Activated CD4-positive, alpha-beta T cell treated with anti-CD3 and anti-CD28 coated beads for 24 hours (primary cell): Measurements from ENCODE around the gene DCT.
"Not testable (repeated sequence)": the region's sequence is repeated elsewhere in the genome, so short reads cannot be mapped to it uniquely, and the experiment has no call there.

Experiments
- DNase-seq, 2 donors: peaks; one replicate each; pipeline ENCODE4 v3.0.0-alpha.2; 2020; ENCODE audit warnings: low read depth in 2 of 2

DCT gene

DNA sequence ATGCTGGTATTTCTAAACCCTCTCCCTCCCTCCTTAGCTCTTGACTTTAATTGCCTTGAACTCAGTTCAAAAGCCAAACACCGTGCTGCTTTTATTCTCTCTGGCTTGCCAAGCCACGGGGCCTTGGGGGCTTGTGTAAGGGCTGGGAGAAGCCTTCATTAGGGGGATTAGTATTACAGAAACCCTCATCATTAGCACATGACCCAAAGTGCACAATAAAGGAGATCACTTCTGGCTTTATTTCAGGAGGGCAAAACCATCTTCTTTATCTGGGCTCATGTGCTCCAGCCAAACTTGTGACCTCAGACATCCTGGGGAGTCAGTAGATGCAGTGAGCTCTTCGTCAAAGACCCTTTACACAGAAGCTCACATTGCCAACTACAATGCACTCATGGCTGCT lies at the start of gene DCT:
DCT (minus strand) TSS at position 67 of the 400 bp plus-strand sequence. CDS start 427 bp downstream, outside the sequence.
- no peak for DNase-seq

DNA sequence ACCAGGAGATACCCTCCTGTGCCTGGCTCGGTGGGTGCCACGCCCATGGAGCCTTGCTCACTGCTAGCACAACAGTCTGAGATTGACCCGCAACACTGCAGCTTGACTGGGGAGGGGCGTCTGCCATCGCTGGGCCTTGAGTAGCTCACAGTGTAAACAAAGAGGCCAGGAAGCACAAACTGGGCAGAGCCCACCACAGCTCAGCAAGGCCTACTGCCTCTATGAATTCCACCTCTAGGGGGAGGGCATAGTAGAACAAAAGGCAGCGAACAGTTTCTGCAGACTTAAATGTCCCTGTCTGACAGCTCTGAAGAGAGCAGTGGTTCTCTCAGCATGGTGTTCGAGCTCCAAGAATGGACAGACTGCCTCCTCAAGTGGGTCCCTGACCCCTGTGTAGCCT lies 47.5 kb upstream of the DCT start:
- DNase-seq: not testable (repeated sequence)

GRCh38 chr13:94525781-94526180 lies 46.3 kb upstream of the DCT start:
- no peak for DNase-seq

DNA sequence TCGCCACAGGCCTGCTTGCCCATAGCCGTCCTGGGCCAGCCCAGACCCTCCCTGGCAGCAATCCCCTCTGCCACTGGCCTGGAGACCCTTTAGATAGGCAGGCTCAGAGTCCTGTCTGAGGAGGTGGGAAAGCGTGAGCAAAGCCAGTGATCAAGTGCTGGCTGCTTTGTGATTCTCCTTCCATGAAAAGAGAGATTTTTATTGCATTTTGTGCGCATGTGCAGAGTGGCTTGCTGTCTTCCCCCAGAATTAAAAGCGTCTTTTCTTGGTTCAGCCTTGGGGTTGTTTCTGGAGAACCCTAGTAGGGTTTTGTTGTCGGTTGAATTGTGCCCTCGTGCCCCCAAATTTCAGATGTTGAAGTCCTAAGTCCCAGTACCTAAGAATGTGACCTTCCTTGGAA lies 44.9 kb upstream of the DCT start:
- no peak for DNase-seq

GRCh38 chr13:94520001-94520400 lies 40.5 kb upstream of the DCT start:
- DNase-seq: no peak

GRCh38 chr13:94516456-94516855 lies 37.0 kb upstream of the DCT start:
- no peak for DNase-seq

DNA sequence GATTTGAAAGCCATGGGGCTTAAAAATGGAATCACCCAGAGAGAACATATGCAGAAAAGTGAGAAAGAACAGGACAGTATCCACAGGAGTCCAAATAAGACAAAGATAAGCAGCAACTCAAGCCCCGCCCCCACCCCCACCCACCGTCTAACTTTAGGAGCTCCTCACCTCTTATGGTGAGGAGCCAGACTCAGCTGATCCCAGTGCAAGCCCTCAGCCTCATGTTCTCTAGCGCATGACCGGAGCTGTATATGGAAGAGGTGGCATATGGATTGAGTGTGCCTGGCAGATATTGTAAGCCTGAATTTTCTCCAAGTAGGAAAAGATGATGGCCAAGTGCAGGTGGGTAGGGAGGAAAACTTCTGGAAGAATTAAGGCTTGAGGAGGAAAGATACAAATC lies 36.4 kb upstream of the DCT start:
- no peak for DNase-seq

GRCh38 chr13:94515374-94515773 lies 35.9 kb upstream of the DCT start:
- DNase-seq: no peak

GRCh38 chr13:94513026-94513425 lies 33.5 kb upstream of the DCT start:
- DNase-seq: no peak

GRCh38 chr13:94505730-94506129 lies 26.2 kb upstream of the DCT start:
- DNase-seq: no peak

- DNase-seq: no peak
Measured at GRCh38 chr13:94503851-94504250, 24.4 kb upstream of the DCT start.

GRCh38 chr13:94498831-94499230 lies 19.3 kb upstream of the DCT start:
- DNase-seq: not testable (repeated sequence)

- no peak for DNase-seq
Measured at GRCh38 chr13:94495806-94496205, 16.3 kb upstream of the DCT start.

DNA sequence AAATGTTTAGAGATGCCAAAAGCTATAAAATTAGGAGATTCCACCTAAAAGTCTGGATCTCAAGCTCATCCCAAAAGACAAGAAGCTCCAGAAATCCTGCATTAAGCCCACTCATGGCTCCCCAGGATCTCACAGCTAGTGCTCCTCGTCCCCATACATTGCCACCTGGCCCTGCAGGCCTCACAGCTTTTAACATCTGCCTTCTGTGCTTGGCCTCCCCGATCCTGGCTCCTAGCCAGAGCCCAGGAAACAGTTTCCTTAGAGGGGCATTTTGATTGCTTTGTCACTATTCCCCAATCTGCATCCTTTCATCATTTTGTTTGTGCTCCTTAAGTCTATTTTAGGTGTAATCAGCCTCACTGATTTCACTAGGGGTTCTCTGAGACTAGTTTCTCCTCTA lies 14.5 kb upstream of the DCT start:
- DNase-seq: no peak

DNA sequence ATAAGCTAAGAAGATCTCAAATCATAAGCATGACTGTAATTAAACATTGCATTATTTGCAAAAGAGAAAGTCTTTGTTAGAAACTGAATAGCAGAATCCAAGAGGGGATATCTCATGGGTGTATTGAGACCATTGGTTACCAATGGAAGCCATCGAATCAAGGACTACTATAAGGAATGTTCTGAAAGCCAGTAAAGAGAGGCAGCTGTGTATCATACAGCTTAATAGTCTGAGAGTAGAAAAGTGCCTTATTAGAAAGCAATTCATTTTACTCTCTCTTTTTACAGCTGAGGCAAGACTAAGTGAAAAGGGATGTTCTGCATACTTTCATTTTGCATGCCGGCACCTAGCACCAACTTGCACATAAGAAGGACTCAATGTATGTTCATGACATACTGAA lies 7.6 kb upstream of the DCT start:
- no peak for DNase-seq

GRCh38 chr13:94483970-94484369 lies 4.5 kb upstream of the DCT start:
- no peak for DNase-seq

GRCh38 chr13:94481941-94482340 lies 2.5 kb upstream of the DCT start:
- DNase-seq: no peak

DNA sequence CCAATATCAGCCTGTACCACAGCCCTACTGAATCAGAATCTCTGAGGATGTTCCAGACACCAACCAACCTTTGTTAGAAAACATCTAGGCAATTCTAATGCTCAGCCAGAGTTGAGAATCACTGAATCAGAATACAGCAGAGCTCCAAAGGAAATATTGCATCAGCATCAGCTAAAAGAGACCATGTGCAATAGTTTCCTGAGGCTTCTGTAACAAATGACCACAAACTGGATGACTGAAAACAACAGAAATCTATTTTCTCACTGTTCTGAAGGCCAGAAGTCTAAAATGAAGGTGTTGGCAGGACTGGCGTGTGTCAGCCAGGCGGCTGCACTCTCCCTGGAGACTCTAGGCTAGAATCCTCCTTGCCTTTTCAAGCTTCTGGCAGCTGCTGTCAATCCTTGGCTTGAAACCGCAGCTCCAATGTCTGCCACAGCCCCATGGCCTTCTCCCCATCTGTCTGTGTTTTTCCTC lies 1.2 kb upstream of the DCT start:
- DNase-seq: no peak

GRCh38 chr13:94478913-94479312 lies 569 bp downstream of the DCT start:
- no peak for DNase-seq

GRCh38 chr13:94470126-94470525 lies 9.4 kb downstream of the DCT start:
- no peak for DNase-seq

DNA sequence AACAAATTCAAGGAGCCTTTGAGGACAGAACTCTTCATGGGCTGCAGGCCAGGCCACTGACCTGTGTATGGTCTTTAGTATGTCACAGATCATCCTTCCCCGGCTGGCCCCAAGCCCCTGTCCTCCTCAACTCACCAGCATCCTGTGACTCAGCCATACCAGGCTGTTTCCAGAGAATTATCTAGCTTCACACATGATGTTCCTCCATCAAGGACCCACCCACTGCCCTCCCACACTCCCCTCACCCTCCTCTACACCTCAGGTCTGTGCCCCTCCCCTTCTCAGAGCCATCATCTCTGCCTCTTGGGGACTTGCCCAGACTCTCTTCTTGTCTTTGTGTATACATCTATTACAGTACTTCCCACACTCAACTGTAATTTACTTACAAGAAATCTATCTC lies 14.7 kb downstream of the DCT start:
- peak in 1 of 2 donors; percentile 10 for DNase-seq

DNA sequence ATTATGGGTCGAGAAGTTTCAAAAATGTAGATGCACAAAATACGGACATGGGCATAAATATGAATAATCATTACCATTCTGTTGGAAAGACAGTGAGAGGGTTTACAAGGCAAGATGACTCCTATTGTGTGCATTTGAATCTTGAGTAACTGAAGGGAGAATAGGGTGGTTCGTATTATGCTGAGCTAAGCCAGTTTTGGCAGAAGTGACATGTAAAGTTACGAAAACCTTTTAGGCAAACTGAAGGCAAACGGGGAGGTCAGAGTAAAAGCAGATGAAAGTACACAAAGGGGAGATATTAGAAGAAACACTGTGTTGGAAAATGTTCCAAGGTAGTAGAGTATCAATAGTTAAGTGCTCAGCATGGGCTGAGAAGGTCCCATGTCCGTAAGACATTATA lies 16.8 kb downstream of the DCT start:
- DNase-seq: no peak

DNA sequence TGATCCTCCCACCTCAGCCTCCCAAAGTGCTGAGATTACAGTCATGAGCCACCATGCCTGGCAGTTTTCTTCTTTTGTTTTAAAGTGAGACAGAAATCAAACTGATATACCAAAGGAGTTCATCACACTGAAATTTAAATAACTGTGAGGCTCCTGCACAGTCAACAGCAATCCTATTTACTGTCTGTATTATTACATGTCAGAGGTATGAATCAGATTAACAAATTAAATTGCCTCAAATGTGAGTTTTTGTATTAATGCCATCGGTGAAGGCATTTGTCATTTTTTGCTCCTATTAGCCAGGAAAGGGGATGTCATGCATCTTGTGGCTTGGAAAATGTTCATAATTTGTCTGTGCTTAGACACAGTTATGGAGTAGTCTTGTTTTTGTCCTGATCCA lies 20.4 kb downstream of the DCT start:
- DNase-seq: no peak

- DNase-seq: no peak
Measured at GRCh38 chr13:94455414-94455813, 24.1 kb downstream of the DCT start.

DNA sequence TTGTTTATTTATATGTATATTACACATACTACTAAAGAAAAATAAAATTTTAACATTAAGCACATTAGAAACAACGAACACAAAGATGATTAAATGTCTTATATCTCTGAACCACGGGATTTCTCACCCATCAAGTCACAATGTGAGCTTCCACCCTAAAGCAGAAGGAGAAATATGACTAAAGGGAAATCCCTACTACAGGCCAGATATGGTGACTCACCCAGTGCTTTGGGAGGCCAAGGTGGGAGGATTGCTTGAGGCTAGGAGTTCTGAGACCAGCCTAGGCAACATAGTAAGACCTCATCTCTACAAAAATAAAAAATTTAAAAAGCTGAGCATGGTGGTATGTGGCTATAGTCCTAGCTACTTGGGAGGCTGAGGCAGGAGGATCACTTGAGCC lies 24.6 kb downstream of the DCT start:
- no peak for DNase-seq
